H1 (cell line): ENCODE results near the gene PHC2. TPM values are rescaled to one million over a fixed set of nuclear protein-coding genes. Genes with fewer than 3 reads are reported as not detected.

ENCODE experiments used
- CTCF ChIA-PET: fragments of 300-600 bp; sonication (Branson Sonifier 250); formaldehyde crosslinking; loops from one replicate; lab custom pipeline; 2021; ENCODE audit not compliant: partially characterized antibody; lab: Charles Lee
- POLR2A ChIA-PET: fragments of 300-600 bp; sonication (Branson Sonifier 250); formaldehyde crosslinking; loops from one replicate; lab custom pipeline; 2021; ENCODE audit warnings: inconsistent platforms; ENCODE audit not compliant: partially characterized antibody; lab: Charles Lee
- DNase-seq, 2 experiments: peaks; one replicate each; pipeline versions ENCODE4 v3.0.0 to v3.0.0-alpha.2; 2010 to 2022; ENCODE audit warnings: low spot score in 2 of 2, low read depth in 1 of 2, mixed read lengths in 1 of 2
- FAIRE-seq: peaks from 2 replicates; lab custom pipeline; 2011; peaks lifted over from hg19 to GRCh38; lab: Jason Lieb, UNC
- H2AFZ ChIP-seq: 2 replicates; pipeline ENCODE4 v1.8.1; 2012; ENCODE audit warnings: low read length, inconsistent platforms
- H2AK5ac ChIP-seq: 2 replicates; pipeline ENCODE4 v1.6.1; 2013; ENCODE audit warnings: low read depth, low read length
- H2BK120ac ChIP-seq: replicated peaks from 2 replicates; pipeline ENCODE3; 2013; ENCODE audit warnings: low read depth, low read length, inconsistent platforms
- H2BK12ac ChIP-seq: 2 replicates; pipeline ENCODE4 v1.6.1; 2013; ENCODE audit warnings: low read depth, low read length
- H2BK15ac ChIP-seq: 2 replicates; pipeline ENCODE4 v1.6.1; 2013; ENCODE audit warnings: low read length
- H2BK20ac ChIP-seq: 2 replicates; pipeline ENCODE4 v1.6.1; 2013; ENCODE audit warnings: low read length
- H2BK5ac ChIP-seq: 2 replicates; pipeline ENCODE4 v1.6.1; 2013; ENCODE audit warnings: low read depth, low read length
- H3K14ac ChIP-seq: 2 replicates; pipeline ENCODE4 v1.6.1; 2013; ENCODE audit warnings: inconsistent platforms; ENCODE audit not compliant: insufficient read length
- H3K18ac ChIP-seq: 2 replicates; pipeline ENCODE4 v1.6.1; 2013; ENCODE audit warnings: low read length; ENCODE audit errors: extremely low read depth
- H3K23ac ChIP-seq: 2 replicates; pipeline ENCODE4 v1.6.1; 2013; ENCODE audit warnings: inconsistent platforms; ENCODE audit not compliant: insufficient read length
- H3K23me2 ChIP-seq: 2 replicates; pipeline ENCODE4 v1.6.1; 2013; ENCODE audit warnings: low read depth, low read length
- H3K27ac ChIP-seq: 2 replicates; pipeline ENCODE4 v1.6.1; 2011; ENCODE audit warnings: low read depth, low read length, inconsistent platforms
- H3K27me3 ChIP-seq, 4 experiments: replicated peaks in 1 of 4; 1 replicate in 1 of 4; 2 replicates in 3 of 4; pipeline versions ENCODE4 v1.6.1 to v1.8.1; 2011 to 2013; ENCODE audit warnings: low read length in 3 of 4, mild to moderate bottlenecking in 3 of 4, inconsistent platforms in 2 of 4, mixed read lengths in 2 of 4, moderate library complexity in 1 of 4; ENCODE audit not compliant: control insufficient read depth in 3 of 4, insufficient read depth in 3 of 4; ENCODE audit errors: extremely low read depth in 1 of 4
- H3K36me3 ChIP-seq, 4 experiments: 2 replicates each; pipeline versions ENCODE4 v1.6.1 to v1.8.1; 2011 to 2013; ENCODE audit warnings: mild to moderate bottlenecking in 4 of 4, low read length in 3 of 4, moderate library complexity in 2 of 4, control low read depth in 1 of 4, inconsistent platforms in 1 of 4; ENCODE audit not compliant: insufficient read depth in 4 of 4, control insufficient read depth in 2 of 4
- H3K4ac ChIP-seq: replicated peaks from 2 replicates; pipeline ENCODE3; 2013; ENCODE audit warnings: low read length, low read depth, mixed read lengths, inconsistent platforms; ENCODE audit not compliant: insufficient read length
- H3K4me1 ChIP-seq, 4 experiments: replicated peaks in 1 of 4; 1 replicate in 1 of 4; 2 replicates in 3 of 4; pipeline versions ENCODE4 v1.6.1 to v1.8.1; 2011 to 2013; ENCODE audit warnings: low read length in 3 of 4, inconsistent platforms in 2 of 4, mixed read lengths in 1 of 4; ENCODE audit not compliant: insufficient read depth in 4 of 4, control insufficient read depth in 3 of 4
- H3K4me2 ChIP-seq, 2 experiments: 2 replicates each; pipeline versions ENCODE4 v1.6.1 to v1.8.1; 2011 to 2013; ENCODE audit warnings: low read depth in 2 of 2, low read length in 2 of 2, control low read depth in 1 of 2, inconsistent platforms in 1 of 2, mild to moderate bottlenecking in 1 of 2; ENCODE audit not compliant: insufficient read depth in 1 of 2
- H3K4me3 ChIP-seq, 4 experiments: fragments of 200-600, 300-600 bp in 1 of 4; sonication (generic), shearing (Covaris generic), sonication (Bioruptor Twin) in 1 of 4; 2 replicates each; pipeline versions ENCODE4 v1.5.1 to v1.8.1; 2011 to 2016; ENCODE audit warnings: low read length in 4 of 4, low read depth in 3 of 4, control low read depth in 2 of 4, inconsistent platforms in 2 of 4, mild to moderate bottlenecking in 2 of 4, mixed read lengths in 1 of 4, moderate library complexity in 1 of 4; ENCODE audit not compliant: insufficient read depth in 2 of 4; ENCODE audit errors: extremely low read depth in 1 of 4
- H3K56ac ChIP-seq: replicated peaks from 2 replicates; pipeline ENCODE3; 2013; ENCODE audit warnings: low read depth, mild to moderate bottlenecking, mixed read lengths, low read length, inconsistent platforms; ENCODE audit not compliant: insufficient read length
- H3K79me1 ChIP-seq: 2 replicates; pipeline ENCODE4 v1.6.1; 2013; ENCODE audit warnings: low read depth, low read length, control low read depth
- H3K79me2 ChIP-seq, 2 experiments: 2 replicates each; pipeline versions ENCODE4 v1.6.1 to v1.8.1; 2012 to 2013; ENCODE audit warnings: low read length in 2 of 2, mild to moderate bottlenecking in 2 of 2, inconsistent platforms in 1 of 2; ENCODE audit not compliant: insufficient read depth in 2 of 2, control insufficient read depth in 1 of 2
- H3K9ac ChIP-seq, 4 experiments: replicated peaks in 1 of 4; 1 replicate in 1 of 4; 2 replicates in 3 of 4; pipeline versions ENCODE4 v1.6.1 to v1.8.1; 2011 to 2013; ENCODE audit warnings: low read depth in 3 of 4, low read length in 3 of 4, control low read depth in 2 of 4, mild to moderate bottlenecking in 2 of 4, moderate library complexity in 2 of 4, inconsistent platforms in 1 of 4; ENCODE audit errors: extremely low read depth in 1 of 4
- H3K9me3 ChIP-seq, 2 experiments: 2 replicates each; pipeline versions ENCODE4 v1.6.1 to v1.8.1; 2012 to 2013; ENCODE audit warnings: mild to moderate bottlenecking in 2 of 2, moderate library complexity in 2 of 2, control low read depth in 1 of 2, inconsistent platforms in 1 of 2, low read depth in 1 of 2, low read length in 1 of 2, mixed read lengths in 1 of 2; ENCODE audit not compliant: insufficient read depth in 2 of 2
- H4K20me1 ChIP-seq, 2 experiments: replicated peaks in 1 of 2; 2 replicates each; pipeline versions ENCODE3 to v1.8.1; 2011 to 2013; ENCODE audit warnings: inconsistent platforms in 2 of 2, low read length in 2 of 2, mild to moderate bottlenecking in 1 of 2; ENCODE audit not compliant: insufficient read depth in 2 of 2, control insufficient read depth in 1 of 2
- H4K5ac ChIP-seq: 2 replicates; pipeline ENCODE4 v1.6.1; 2013; ENCODE audit warnings: low read length, low read depth, mixed read lengths, inconsistent platforms; ENCODE audit not compliant: insufficient read length
- H4K8ac ChIP-seq: 2 replicates; pipeline ENCODE4 v1.8.0; 2013; ENCODE audit warnings: mild to moderate bottlenecking, moderate library complexity, low read length, inconsistent platforms; ENCODE audit not compliant: insufficient read depth; ENCODE audit errors: extremely low read depth
- H4K91ac ChIP-seq: replicated peaks from 2 replicates; pipeline ENCODE3; 2013; ENCODE audit warnings: low read length, mixed read lengths, inconsistent platforms; ENCODE audit not compliant: insufficient read length
- JUN ChIP-seq: IDR thresholded peaks from 2 replicates; pipeline ENCODE4 v1.6.1; 2011; ENCODE audit warnings: low read depth, mild to moderate bottlenecking, improper control_type of control experiment, low read length
- KDM1A ChIP-seq: fragments of 200-600, 300-600 bp; sonication (generic); IDR thresholded peaks from 2 replicates; pipeline ENCODE4 v1.7.1; 2016; ENCODE audit warnings: mild to moderate bottlenecking, low read length, borderline replicate concordance
- WGBS, 2 experiments: shearing (Covaris generic) in 1 of 2; methylation state at CpG; one replicate each; pipeline versions ENCODE4 v1.1.6 to v1.1.7; 2013 to 2015; ENCODE audit warnings: low lambda C conversion rate in 2 of 2, mixed read lengths in 2 of 2, inconsistent platforms in 1 of 2, low coverage in 1 of 2, missing lambda C conversion rate in 1 of 2; ENCODE audit not compliant: insufficient replicate concordance in 2 of 2, insufficient coverage in 1 of 2, insufficient read length in 1 of 2; ENCODE audit errors: extremely low coverage in 1 of 2, missing lambda C conversion rate in 1 of 2; 5-methylcytosine and 5-hydroxymethylcytosine counted together
- polyA plus RNA-seq, 7 experiments: library from polyadenylated mRNA; depleted of rRNA in 3 of 7; stranded (reverse) in 5 of 7; unstranded in 2 of 7; fragments of >200 nt in 5 of 7; fragments of 200-250 nt in 2 of 7; gene quantifications; 1 replicate in 5 of 7; 2 replicates in 1 of 7; 4 replicates in 1 of 7; pipeline versions ENCODE4 v1.2.1 to v1.2.3, GENCODE V29; 2011 to 2013; ENCODE audit warnings: missing spikeins in 2 of 7, mixed read lengths in 2 of 7
- total RNA-seq: library from RNA; stranded (reverse); fragmentation: NEBNext Ultra II Directional; extraction: Animal tissue kit (Norgen Biotek cat#: 25700); gene quantifications from 2 replicates; pipeline ENCODE4 v1.2.1, GENCODE V29; 2021
- TF ChIP-seq, protein P1 (sequence below): IDR thresholded peaks from 2 replicates; pipeline ENCODE4 v1.6.1; 2011; ENCODE audit warnings: low read depth, mild to moderate bottlenecking, low read length; ENCODE audit not compliant: insufficient read depth

Gene PHC2
- total and polyA plus RNA-seq, 2 of the 8 experiments (the other 6 are each of a cell fraction or from before 2014, with no cell fraction given): 5.6 to 14.2 TPM

DNA sequence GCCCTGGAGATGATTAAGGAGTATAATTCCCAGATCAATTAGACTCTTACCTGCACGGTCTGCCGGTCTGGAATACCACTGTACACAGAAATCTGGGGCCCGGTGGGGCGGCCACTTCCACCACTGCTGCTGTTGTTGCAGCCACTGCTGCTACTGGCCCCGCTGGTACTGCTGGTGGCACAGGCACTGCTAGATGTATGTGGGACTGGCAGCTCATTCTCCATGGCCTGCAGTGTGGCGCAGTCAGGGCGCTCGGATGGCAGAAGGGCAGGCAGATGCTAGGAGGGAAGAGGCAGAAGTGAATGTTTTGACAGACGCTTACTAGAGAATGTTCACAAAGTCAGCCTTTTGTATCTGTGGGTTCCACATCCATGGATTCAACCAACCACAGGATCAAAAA is 55.6 kb downstream of the PHC2 start:
- H3K4me2 ChIP-seq: no peak overlapping the region
- CTCF ChIA-PET: interaction anchor here (0.9 to 5.0 kb wide), 4 partner anchors 9 to 81 kb away, joined by 3 to 48 read pairs (median 4); no protein-coding TSS in a partner anchor

More for the DNA sequence above, 55.6 kb downstream of the PHC2 start:
- Histone ChIP-seq H2BK5ac (no peak overlapping the region), H3K9me3 (no peaks in the 10 kb centered on the region), H3K56ac (no peak overlapping the region), H4K91ac (no peak overlapping the region), H4K20me1 (no peaks in the 10 kb centered on the region), H3K27me3 (no peaks in the 10 kb centered on the region; a peak in 2 of 7 replicates), H2BK20ac (no peak overlapping the region), H3K79me1 (no peaks in the 10 kb centered on the region), H3K14ac (no peak overlapping the region), H3K36me3 (no peaks in the 10 kb centered on the region), H4K8ac (no peak overlapping the region; the same call in 1 of the 2 replicates), H3K4ac (no peak overlapping the region), H4K5ac (no peak overlapping the region), H3K23ac (no peak overlapping the region), H3K4me1 (peaks cover 0 to 9% (median 4%) of the 10 kb centered on the region in 4 experiments; a peak in 4 of 7 replicates), H2BK120ac (no peak overlapping the region), H3K79me2 (no peaks in the 10 kb centered on the region), H3K23me2 (no peaks in the 10 kb centered on the region), H3K9ac (no peak overlapping the region), H2BK15ac (no peak overlapping the region), H3K27ac (no peak overlapping the region), H3K18ac (no peak overlapping the region), H2AFZ (no peak overlapping the region), H2AK5ac (no peak overlapping the region), H2BK12ac (no peak overlapping the region), H3K4me3 (no peak overlapping the region)
- POLR2A ChIA-PET: no interaction called here
- 89% methylated on average over 9 of the region's 9 CpGs; no CpG with 5 or more reads in 1 of the 2 experiments for WGBS, 2 experiments
- DNase-seq (no peak), FAIRE-seq (no peak)
- TF ChIP-seq KDM1A: no peak
- TF ChIP-seq, protein P1, sequence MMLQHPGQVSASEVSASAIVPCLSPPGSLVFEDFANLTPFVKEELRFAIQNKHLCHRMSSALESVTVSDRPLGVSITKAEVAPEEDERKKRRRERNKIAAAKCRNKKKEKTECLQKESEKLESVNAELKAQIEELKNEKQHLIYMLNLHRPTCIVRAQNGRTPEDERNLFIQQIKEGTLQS: no peak
- no peak for TF ChIP-seq JUN
